Myocyte (in vitro differentiated cells): ENCODE results near the gene ASTN2. TPM values are rescaled to one million over a fixed set of nuclear protein-coding genes. Genes with fewer than 3 reads are reported as not detected.

Experiments
- DNase-seq: peaks from one replicate; pipeline ENCODE4 v3.0.0-alpha.2; 2012; ENCODE audit warnings: low read depth
- total RNA-seq: library from RNA; depleted of rRNA; stranded (reverse); fragments of >200 nt; gene quantifications from 2 replicates; pipeline ENCODE4 v1.2.3, GENCODE V29; 2014

ASTN2 gene
- total RNA-seq, 1 donor from 2014 or later = 25.3 TPM

DNA sequence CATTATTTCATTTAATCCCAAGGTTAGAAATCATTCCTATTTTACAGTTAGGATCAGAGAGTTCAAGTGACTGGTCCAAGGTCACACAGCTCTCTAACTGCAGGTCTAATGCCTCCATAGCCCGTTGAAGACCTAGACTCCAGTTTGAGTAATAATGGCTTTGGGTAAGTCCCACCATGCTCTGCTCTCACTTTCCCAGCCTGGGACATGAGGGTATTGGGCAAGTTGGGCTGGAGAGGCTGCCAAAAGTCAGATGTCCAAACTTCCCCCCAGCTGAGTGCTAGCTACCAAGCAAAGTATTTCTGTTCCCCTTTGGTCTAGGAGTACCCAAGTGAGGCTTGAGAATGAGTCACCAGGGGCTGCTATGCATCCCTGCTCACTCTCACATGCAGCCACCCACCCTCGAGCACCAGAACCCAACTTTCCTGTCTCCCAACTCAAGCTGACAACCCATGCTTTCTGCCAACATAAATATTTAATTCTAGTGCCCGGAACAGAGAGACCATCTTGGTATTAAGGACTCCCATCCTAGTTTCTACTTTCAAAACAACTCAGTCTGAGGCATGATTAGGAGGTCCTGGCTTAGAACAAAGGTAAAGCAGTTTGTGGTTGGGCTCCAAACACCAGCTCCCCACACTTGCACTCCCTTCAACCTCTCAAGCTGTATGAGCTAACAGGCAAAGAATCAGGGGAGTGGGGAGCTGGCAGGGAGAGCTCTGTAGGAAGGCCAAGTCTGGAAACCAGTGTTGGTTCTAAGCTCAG, 964.3 kb downstream of the ASTN2 start:
- peak; percentile 9 for DNase-seq

DNA sequence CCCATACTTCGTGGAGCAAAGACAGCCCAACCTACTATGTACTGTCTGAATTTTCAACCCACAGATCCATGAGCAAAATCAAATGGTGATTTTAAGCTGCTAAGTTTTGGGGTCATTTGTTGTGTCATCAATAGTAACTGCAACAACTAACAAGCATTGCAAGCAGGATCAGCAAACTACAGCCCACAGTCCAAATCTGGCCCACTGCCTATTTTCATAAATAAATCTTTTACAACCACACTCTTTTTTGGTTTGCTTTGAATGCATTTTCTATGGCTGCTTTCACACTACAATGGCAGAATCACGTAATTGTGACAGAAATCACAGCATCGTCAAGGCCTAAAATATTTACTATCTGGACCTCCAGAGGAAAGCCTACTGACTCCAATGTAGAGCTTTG, 964.9 kb downstream of the ASTN2 start:
- DNase-seq = no peak

DNA sequence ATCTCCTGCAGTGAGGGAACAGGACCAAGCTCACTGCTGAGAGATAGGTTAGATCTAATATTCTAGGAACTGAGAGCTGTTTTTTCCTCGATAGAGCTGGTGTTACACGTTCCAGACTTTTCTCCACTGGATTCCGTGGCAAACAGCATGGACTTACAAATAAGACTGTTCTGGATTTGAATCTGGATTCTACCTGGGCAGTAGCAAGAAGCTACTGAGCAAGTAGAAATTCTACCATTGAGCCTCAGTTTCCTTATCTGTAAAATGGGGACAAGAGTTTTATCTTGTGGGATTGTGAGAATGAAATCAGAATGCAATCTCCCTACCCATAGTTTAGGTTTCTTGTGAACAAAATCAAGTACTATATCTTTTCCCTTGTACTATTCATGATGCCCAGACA, 966.4 kb downstream of the ASTN2 start:
- DNase-seq = no peak

DNA sequence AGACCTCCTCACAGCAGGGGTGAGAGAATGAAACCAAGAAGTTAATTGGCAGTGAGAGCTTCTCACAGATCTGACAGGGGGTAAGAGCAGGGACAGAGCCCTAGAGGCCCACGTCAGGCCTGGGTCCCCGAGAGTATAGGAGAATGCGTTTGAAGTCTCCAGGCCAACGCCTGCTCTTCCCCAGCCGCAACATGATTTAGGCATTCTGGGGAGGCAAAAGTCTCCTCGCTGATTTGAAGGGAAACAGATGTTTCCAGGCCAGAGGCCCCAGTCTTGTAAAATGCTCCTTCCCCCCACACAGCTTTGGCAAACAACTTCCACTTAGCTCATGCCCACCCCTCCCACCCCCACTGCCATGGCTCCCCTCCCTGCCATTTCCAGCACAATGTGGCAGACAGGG, 966.9 kb downstream of the ASTN2 start:
- DNase-seq = no peak

DNA sequence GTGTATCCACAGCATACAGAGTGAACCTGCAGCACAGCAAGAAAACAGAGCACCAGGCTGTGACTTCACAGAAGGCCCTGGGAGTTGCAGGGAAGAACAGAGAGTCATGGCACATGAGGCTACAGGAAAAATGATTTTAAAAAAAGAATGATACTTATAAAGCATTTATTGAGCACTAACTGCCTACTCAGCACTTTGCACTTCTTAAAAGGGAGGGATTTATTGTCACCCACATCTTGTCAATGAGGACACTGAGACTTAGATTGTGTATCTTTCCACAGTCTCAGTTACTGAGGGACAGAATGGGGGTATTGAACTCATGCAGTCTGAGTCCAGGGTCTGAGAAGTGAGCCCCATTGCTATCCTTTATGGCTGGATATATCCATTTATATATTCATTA, 972.3 kb downstream of the ASTN2 start:
- DNase-seq = no peak

DNA sequence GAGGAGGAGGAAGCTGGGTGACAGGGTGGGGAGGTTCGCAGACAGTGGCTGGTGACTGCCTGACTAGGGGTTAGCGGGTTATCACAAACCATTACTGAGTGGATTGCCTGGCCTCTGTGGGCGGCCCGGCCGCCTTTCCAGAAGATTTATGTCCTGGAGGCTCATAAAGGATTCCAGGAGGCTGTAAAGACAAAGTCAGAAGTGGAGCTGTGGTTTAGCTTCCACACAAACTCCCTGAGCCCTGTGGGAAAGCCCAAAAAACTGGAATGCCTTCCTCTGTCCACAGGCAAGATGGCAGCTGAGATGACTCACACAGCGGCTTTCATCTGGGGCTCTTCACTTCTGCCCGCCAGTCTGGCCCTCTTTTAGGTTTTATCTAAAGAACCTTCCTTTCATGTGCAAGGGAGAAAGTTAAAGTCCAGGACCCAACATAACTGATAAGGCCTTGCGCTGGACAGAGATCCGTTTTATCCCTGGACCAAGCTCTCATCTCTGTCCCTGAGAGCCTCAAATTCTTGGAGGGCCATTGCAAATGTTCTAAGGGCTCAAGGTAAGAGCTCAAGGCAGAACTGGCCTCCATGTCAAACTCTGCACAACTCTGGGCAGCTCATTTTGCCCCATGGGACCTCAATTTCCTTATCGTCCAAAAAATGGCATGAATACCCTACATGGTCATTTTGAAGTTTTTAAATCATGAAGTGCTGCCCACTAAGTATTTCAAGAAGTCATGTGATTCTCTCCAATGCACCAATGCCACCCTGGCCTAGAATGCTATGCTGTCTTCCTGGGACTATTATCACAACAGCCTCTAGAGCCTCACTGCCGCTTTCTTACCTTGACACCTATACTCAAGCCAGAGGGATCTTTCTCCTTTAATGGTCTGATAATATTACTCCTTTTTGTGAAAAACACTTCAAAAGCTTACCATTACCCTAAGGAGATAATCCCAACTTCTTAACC, 977.2 kb downstream of the ASTN2 start:
- peak; percentile 16 for DNase-seq

DNA sequence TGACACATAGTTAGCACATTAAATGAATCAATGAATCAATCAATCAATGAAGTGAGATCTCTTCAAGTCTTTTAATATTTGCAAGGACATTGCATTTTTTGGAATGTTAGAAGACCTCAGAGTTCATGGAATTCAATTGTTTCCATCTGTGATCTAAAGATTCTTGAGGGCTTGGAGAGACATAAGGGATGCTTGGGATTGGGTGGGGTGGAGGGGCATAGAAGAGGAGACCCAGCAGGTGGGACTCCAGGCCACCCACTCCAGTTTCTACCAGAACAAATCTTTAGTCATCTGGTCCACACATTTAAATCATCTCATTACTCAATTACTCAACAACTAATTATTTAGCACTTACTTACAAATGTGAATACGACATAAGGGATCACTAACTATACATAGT, 978.7 kb downstream of the ASTN2 start:
- DNase-seq = no peak

DNA sequence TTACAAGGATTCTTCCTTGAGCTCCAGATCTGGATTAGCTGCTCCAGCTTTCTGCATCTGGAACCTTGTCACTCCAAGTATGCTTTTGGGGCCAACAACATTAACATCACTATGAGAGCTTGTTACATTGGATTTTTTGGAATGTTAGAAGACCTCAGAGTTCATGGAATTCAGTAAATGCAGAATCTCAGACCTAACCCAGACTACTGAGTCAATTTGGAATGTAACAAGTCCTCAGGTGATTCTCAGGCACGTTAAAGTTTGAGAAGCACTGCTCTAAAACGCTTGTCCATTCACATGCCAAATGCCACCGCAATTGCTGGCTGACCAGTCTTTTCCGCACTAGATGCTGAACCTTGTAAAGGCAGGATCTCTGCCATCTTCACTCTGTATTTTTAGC, 979.2 kb downstream of the ASTN2 start:
- DNase-seq = no peak

DNA sequence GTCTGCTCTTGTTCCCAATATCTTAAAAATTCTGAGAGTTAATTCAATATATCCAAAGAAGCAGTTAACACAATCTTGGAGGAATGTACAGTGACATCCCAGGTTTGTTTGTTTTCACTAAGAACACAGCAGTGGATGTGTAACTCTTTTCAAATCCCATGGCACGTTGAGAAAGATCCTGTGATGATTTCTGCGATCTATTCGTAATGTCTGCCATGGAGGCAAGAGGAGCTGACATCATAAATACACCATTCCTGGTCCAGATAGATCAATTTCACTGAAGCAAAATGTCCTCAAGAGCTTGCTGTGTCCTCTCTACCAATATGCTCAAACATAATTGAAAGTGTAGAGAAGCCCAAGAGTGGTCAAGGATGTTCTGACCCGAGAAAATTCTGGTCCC, 980.5 kb downstream of the ASTN2 start:
- DNase-seq = no peak

DNA sequence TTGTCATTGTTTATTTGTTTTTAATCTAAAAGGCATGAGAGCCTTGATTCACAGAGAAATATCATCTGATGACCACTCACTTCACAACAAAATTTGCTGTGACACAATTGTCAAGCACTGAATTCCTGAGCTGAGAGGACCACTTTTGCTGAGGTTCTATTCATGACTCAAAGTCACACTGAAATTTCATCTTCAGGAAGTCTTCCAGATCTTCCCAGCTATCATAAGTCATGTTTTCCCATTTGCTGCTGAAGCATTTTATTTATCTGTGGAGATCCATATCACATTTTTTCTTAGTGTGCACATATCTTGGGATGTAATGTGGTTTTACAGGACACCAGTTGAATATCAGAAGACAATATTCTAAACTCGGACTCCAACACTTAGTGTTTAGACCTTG, 982.8 kb downstream of the ASTN2 start:
- no peak for DNase-seq

DNA sequence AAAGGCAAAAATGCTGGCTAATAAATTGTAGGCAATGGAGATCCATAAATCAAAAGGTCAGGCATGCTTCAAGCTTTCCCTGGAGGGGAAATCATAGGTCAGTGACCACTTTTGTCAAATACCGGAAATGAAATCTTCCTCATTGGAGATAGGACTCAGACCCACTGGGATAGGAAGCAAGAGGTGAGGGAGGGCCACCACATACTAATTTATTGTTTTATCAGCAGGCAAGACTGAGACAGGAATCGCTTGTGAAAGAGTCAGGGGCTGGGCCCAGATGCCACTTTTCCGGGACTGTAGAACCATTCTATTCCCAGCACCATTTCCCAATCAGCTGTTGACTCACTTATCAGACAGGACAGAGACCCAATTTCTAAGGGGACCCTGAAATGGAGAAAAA, 984.0 kb downstream of the ASTN2 start:
- DNase-seq = no peak

DNA sequence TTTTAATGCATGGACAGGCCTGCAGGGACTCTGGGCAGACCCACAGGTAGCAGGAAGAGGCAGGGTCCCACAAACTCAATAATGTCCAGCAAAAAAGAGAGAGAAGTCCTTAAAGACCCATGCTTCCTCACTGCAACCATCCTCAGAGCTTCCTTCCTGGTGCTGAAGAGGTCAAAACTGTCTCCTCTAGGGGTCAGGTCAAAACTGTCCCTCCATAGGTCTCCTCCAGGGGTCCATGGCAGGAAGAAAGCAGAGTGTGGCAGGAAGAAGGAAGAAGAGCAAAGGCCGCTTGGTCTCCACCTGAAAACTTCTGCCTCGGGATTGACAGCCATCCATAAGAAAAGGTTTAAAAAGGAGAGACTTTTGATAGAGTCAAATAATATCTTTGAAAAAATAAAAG, 989.6 kb downstream of the ASTN2 start:
- DNase-seq = no peak

DNA sequence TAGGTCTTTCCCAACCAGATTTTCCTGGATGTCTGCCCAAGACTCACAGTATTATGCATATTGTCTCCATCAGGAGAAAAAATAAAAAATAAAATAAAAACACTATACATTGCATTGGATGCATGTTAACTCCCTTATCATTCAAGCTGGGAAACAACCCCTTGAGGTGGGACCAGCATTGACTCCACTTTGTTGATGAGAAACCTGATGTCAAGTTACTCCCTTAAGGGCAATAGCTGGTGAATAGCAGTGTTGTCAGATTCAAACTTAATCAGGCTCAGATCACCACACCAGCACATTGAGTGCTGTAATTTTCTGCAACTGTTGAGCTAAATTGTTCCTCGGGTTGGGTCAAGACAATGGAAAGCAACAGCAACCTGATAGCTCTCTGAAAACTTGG, 991.7 kb downstream of the ASTN2 start:
- no peak for DNase-seq

DNA sequence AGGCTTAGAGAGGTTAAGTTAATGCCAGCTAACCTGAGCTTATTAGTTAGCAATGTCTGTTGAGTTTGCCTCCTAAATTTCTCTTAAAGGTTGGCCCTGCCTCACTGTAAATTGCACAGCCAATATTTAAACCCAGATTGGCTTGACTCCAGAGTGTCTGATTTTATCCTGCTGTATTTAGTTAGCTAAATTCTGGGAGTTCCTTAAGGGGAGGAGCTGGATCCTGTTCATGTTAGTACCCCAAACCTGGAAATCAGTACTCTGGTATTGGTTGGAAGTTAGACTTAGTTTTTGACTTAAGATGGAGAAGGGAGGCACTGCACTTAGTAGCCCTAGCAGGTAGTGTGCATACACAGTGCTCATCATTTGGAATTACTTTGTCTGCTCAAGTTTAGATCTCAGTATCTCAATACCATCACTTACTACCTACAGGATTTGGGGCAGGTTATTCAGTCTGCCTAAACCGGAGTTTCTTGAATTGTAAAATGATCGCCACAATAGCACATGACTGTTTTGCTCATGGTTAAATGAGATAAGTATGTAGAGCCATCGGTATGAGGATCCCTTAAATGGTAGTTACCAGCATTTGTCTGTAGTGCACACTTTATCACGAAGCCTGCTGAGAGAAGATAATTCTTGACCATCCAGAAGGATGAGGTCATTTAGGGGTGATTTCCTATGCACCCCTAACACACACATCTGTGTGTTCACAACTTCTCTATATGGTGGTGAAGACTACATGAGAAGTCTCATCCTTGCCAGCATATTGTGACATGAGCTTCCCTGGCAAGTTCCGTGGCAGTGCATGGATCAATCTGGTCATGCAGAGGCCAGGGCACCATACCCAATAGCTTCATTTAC, 992.5 kb downstream of the ASTN2 start:
- DNase-seq = no peak

DNA sequence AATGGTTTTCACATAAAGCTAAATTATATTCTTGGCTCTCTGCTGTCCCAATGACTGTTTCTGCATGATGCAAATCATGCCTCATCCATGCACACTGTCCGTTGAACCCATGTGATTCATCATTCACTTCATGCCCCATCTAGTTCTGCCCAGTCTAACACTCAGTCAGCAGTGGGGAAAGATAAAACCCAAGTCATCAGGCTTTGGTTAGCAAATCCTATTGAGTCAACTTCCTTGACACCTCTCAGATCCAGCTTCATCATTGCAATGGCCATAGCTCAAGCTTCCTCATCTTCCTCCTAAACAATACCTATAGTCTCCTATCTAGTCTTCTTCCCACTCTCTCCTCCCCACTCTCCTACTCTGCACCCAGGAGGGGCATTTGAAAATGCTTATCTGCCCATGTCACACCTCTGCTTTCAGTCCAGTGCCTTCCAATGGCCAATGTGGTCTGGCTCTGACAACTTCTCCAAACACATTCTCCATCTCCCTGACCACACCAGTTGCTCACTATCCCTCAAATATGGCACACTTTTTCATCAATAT, 993.8 kb downstream of the ASTN2 start:
- peak; percentile 69 for DNase-seq

DNA sequence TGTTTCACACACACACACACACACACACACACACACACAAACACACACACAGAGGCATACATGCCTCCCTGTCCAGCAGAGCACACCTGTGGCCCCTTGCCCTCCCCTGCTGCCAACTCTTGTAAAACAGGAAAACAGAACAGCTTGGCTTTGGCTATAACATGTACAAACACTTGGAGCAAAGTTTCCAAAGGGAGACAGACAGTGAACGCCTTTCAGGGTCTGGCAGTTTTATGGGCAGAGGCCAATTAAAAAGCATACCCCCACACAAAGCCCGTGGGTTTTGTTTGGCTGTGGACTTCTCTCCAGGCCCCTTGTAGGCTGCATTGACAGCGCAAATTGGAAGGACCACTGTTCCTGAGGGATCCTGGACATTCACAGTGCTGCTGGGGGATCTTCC, 995.7 kb downstream of the ASTN2 start:
- DNase-seq = no peak

DNA sequence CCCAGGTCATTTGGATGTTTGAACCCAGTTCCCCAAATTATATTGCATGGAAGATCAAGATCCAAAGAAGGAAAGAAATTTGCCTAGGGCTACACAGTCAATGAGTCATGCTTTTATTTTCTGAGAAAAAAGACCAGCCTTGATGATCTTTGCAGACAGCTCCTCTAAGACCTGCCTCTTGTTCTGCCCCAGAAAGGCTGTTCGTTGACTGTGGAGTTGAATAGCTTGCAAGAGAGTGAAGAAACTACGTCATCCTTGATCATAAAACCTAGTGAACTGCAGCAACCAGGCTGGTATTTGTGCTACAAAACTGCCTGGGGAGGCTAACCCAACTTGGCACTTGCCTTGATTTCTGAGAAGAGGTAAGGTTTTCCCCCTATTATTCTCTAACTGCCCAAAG, 997.4 kb downstream of the ASTN2 start:
- DNase-seq = no peak

DNA sequence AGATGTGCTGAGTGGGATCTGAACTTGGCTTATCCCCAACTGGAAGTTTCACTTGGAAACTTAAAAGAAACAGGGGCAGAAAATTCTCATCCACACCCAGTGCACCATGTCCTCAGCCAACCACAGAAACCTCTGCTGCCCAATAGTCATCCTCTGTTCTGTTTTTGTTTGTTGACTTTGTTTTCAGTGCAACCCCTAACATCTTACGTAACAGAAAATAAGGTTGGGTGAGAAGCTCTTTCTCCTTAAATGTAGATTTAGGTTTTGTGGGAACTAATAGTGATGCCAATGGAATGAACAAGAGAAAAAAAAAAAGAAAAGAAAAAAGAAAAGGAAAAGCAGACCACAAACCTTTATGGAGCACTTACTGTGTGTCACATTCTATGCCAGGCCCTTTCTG, 998.4 kb downstream of the ASTN2 start:
- DNase-seq = peak; percentile 22

DNA sequence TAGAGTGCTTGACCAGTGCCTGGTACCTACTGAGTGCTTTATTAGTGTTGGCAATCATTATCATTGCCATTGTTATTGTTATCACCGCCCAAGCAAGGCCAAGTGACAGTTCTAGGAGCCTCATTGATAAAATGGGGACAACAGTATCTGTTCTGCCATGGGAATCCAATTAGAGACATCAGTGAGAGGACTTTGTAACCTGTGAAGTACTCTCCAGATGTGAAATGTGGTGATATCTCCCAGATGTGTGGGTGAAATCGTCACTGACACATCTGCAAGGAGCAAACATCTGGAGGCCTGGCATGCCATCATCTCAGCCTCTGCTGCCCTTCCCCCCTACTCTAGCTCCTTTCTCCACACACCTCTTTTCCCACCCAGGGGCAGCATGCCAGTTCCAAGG, 1000.5 kb downstream of the ASTN2 start:
- no peak for DNase-seq

DNA sequence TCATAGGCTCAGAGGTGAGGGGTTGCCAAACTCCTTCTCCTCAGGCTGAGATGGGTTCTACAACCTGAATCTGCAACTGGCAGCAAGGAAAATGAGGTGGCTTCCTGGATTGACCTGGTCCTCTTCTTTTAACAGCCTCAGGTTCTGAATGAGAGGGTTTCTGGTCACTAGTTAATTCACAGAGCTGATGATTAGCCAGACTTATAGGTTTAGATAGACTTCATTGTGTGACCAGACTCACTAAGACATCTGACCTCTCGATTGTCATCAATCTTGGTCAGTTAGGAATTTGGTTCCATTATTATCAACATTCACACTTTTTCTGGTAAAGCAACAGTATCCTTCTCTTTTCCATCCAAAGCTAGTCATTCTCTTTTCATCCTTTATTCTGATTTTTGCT, 1003.4 kb downstream of the ASTN2 start:
- no peak for DNase-seq

DNA sequence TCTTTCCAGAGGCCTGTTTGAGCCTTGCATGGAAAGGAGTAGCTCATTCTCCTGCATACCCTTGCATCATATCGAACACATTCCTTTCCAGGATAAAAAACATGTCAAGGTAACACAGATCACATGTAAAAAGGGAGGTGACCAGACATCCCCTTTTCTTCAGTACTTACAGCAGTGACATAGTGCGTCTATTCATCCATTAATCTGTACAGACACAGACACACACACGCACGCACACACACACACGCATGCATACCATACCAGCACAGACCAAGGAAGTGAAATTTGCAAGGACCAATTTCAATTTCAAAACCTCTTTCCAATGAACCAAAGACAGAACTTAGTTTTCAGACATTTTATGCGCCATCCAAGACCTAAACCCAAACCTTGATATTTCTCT, 1005.2 kb downstream of the ASTN2 start:
- no peak for DNase-seq
